ENCODE results near the gene PRR5L.

The PRR5L gene

DNA sequence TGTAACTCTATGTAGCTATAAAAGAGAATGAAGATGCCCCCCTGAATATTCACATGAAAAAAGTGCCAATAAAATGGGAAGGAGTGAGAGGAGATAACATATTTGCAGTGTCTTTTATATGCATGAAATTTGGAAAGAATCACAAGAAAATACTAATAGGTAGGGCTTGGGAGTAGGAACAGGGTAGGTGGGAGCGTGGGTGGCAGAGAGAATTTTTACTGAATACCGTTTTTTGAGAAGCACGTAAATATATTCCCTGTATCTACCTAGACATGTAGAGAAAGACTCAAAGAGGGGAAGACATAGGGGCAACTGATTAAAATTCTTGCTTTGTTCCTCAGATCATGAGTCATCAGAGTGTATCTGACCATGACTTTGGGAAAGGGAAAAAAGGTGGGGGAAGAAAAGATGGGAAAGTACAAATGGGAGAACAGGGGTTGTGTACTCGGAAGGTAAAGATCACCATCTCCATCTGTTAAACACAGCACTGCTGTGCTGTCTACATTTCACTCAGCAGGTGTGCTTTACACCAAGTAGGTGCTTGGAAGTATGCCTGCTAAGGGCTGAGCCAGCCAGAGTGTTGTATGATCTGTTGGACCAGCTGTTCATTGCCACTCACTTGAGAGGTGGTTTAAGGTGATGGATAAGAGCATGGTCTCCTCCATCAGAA, 16.0 kb downstream of the PRR5L start:
- no peak for TF ChIP-seq TAF1 (IDR thresholded peaks at IDR 0.05; ENCODE audit: borderline replicate concordance, insufficient read depth, low read length)
- no peak for TF ChIP-seq FOXP2 (optimal IDR thresholded peaks at IDR 0.05; ENCODE audit: borderline replicate concordance, extremely low read depth, extremely low read length, insufficient read depth)
- TF ChIP-seq SIN3A (IDR thresholded peaks at IDR 0.05; ENCODE audit: borderline replicate concordance, insufficient read depth, low read length), result no peak

DNA sequence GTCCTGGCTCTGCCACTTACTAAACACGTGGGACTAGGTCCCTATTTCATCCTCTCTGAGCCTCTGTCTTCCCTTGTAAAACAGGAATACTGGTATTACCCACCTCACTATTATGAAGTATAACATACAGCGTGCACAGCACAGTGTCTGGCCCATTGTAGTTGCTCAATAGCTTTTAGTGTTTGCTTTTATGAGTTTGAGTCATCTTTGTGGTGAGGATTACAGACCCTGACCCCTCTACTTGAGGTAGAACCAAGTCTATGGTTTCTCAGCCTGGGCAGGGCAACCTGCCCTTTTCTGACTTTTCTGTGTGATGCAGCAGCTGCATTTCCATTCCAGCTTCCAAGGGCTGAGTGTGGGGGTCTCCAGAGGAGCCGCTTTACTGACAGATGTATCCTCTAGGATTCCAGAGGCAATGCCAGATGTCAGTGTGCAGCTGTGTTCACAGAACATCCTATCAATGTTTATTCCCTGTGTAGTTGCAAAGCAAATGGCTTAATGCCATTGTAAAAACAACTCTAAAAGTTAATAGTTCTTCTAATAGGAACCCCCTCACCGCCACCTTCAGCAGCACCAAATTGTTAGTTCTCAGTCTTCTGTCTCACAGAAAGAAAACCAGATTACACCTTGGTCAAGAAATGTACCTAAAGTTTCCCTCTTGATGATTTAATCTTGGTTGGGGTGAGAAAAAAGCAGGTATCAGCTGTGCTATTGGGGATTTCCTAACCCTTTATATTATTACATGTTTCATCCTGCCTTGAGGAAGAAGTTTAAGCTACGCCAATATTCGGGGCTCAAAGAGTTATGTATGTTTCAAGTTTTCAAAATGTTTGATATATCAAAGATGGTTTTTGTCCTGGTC, 16.8 kb downstream of the PRR5L start:
- no peak for TF ChIP-seq SIN3A (IDR thresholded peaks at IDR 0.05; ENCODE audit: borderline replicate concordance, insufficient read depth, low read length)
- TF ChIP-seq POLR2AphosphoS5 (IDR thresholded peaks at IDR 0.05; ENCODE audit: low read depth, low read length), result no peak
- TF ChIP-seq FOXP2 (optimal IDR thresholded peaks at IDR 0.05; ENCODE audit: borderline replicate concordance, extremely low read depth, extremely low read length, insufficient read depth), result no peak
- TF ChIP-seq REST (IDR thresholded peaks at IDR 0.05; ENCODE audit: insufficient read depth in 1 of 2, low read depth in 2 of 2, low read length in 2 of 2), result no peak
- no peak for TF ChIP-seq TAF1 (IDR thresholded peaks at IDR 0.05; ENCODE audit: borderline replicate concordance, insufficient read depth, low read length)

DNA sequence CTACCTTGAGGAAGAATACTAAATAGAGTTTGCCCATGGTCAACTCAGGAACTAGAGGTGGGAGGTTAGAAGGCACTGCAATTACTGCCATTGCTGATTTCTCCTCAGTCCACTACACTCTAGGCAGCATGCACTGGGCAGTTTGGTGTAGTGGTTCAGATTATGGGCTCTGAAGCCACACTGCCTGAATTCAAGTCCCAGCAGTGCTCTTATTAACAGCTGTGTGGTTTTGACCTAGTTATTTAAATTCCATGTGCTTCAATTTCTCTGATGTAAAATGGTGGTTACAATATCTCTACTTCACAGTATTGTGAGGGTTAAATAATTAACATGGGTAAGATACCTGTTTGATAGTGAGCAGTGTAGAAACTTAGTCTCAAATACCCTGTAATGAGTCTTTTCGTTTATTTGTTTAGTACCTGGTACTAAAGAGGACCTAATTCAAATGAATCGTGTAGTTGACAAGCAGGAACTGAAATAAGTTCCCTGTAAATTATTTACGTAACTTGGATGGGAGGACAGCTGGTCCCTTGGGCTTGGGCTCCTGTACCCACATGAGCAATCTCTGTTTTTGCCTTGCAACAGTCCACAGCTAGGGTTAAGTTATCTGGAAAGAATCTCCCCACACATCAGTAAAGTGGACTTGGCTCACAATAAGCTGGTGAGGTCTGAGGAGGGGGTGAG, 17.8 kb downstream of the PRR5L start:
- no peak for TF ChIP-seq REST (IDR thresholded peaks at IDR 0.05; ENCODE audit: insufficient read depth in 1 of 2, low read depth in 2 of 2, low read length in 2 of 2)
- no peak for TF ChIP-seq SIN3A (IDR thresholded peaks at IDR 0.05; ENCODE audit: borderline replicate concordance, insufficient read depth, low read length)
- TF ChIP-seq FOXP2 (optimal IDR thresholded peaks at IDR 0.05; ENCODE audit: borderline replicate concordance, extremely low read depth, extremely low read length, insufficient read depth), result no peak
- TF ChIP-seq TAF1 (IDR thresholded peaks at IDR 0.05; ENCODE audit: borderline replicate concordance, insufficient read depth, low read length), result no peak
- no peak for TF ChIP-seq POLR2AphosphoS5 (IDR thresholded peaks at IDR 0.05; ENCODE audit: low read depth, low read length)

- TF ChIP-seq FOXP2 (optimal IDR thresholded peaks at IDR 0.05; ENCODE audit: borderline replicate concordance, extremely low read depth, extremely low read length, insufficient read depth) (no peak), REST (IDR thresholded peaks at IDR 0.05; ENCODE audit: insufficient read depth in 1 of 2, low read depth in 2 of 2, low read length in 2 of 2) (no peak), TAF1 (IDR thresholded peaks at IDR 0.05; ENCODE audit: borderline replicate concordance, insufficient read depth, low read length) (no peak)
Observed at GRCh38 chr11:36314434-36314767, 18.3 kb downstream of the PRR5L start.

GRCh38 chr11:36316049-36316448, 20.0 kb downstream of the PRR5L start:
- no peak for TF ChIP-seq SIN3A (IDR thresholded peaks at IDR 0.05; ENCODE audit: borderline replicate concordance, insufficient read depth, low read length)

DNA sequence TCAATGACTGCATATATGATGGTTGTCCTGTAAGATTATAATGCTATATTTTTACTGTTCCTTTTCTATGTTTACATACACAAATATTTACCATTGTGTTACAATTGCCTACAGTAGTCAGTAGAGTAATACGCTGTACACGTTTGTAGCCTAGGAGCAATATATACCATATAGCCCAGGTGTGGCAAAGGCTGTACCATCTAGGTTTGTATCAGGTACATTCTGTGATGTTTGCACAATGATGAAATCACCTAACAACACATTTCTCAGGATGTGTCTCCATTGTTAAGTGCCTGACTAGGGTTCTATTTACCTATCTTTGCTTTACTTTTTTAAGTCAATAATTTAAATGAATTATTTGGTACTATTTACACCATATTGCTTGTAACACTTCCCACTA, 21.9 kb downstream of the PRR5L start:
- no peak for TF ChIP-seq REST (IDR thresholded peaks at IDR 0.05; ENCODE audit: insufficient read depth in 1 of 2, low read depth in 2 of 2, low read length in 2 of 2)
- TF ChIP-seq POLR2AphosphoS5 (IDR thresholded peaks at IDR 0.05; ENCODE audit: low read depth, low read length), result no peak
- no peak for TF ChIP-seq FOXP2 (optimal IDR thresholded peaks at IDR 0.05; ENCODE audit: borderline replicate concordance, extremely low read depth, extremely low read length, insufficient read depth)
- no peak for TF ChIP-seq SIN3A (IDR thresholded peaks at IDR 0.05; ENCODE audit: borderline replicate concordance, insufficient read depth, low read length)

Measured in PFSK-1 (cell line).